Fibroblast of skin of left biceps (primary cell): Measurements from ENCODE around the gene KHDC3L.

Experiments used
- DNase-seq, 2 experiments: peaks; one replicate each; pipeline ENCODE4 v3.0.0-alpha.2; 2013; ENCODE audit warnings: low read depth in 2 of 2

KHDC3L gene, protein sequence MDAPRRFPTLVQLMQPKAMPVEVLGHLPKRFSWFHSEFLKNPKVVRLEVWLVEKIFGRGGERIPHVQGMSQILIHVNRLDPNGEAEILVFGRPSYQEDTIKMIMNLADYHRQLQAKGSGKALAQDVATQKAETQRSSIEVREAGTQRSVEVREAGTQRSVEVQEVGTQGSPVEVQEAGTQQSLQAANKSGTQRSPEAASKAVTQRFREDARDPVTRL

DNA sequence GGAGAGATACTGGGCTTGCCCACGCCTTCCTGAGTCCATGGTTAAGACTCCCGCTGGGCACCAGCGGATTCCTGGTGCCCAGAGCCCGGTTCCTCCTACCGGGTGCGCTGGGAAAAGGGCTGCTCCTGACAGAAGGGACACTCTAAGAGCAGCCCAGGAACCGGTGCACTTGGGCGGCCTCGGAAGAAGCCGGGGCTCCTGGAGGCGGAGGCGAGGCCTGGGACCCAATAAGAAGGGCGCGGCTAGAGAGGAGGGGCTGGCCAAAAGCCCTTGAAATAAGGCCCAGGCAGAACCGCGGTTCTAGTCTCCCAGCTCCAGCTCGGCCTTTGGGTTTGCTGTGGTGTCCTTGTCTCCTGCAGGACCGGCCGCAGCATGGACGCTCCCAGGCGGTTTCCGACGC is at the start of gene KHDC3L:
Gene KHDC3L (plus strand): TSS at position 301 of the 400 bp plus-strand sequence. CDS start 72 bp downstream, at position 373.
- no peak for DNase-seq

DNA sequence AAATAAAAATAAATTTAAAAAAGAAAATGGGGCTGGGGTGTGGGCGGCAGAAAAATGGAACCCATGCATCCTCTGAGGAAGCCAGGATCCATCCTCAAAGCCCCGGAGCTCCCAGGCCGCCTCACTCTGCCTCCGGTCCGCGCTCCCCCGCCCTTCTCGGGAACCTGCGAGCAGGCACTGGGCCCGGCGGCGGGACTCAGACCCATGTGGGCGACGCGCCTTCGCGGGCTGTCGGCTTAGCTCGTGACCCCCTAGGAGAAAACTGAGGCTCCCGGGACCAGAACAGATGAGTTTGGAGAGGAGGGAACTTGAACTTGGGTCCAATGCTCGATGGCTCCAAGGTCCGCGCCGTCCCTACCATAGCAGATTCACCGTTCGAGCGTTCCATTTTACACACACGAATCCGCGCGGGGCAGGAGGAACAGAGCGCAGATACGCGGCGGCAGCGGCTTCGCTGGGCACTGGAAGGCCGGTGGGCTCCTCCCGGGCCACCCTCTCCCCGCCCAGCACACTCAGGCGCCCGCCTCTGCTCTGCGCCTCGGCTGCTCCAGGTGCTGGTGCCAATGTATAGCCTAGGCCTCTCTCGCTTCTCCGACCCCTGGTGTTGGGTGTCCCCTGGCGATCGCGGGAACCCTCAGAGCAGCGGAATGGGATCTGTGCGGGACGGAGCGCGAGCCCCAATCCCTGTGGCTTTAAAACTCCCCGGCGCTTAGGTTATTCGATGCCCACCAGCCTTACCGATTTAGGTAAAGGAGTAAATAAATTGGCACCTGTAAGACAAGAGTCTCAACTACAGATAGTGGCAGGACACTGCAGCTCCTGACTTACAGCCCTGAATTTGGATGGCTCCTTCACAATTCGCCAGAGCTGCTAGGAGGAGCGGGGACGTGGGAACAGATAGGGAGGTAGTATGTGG is 47.6 kb upstream of the KHDC3L start:
- DNase-seq = no peak

DNA sequence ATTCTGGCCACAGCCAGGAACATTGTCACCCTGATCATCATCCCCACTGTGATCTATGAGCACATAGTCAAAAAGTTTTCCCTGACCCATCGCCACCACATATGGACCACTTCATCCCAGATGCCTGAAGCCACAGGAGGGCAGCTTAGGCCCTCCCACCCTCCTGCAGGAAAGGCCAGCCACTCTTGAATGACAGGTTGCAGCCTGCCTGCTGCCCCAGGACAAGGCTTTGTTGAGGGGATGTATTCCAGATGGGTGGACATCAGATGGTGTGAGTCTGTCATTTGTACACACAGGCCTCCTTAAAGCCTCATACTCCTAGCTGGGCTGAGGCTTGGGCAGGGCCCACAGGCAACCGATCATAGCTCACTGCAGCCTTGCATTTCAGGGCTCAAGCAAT is 39.1 kb upstream of the KHDC3L start:
- DNase-seq = no peak

DNA sequence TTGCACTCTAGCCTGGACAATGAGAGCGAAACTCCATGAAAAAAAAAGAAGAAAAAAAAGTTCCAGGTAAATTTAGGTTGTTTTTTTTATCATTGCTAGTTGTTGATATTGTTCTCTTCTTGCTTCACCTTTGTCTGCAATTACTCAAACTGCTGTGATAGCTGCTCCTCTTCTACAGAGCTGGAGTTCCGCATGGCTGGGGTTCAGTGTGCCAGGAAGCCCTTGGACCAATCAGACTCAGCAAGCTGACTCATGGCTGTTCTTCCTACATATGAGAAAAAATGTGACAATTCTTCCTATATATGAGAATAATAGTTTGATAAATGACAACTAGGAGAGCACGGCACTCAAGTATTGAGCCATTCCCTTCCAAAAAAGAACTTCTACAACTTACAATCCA is 36.8 kb upstream of the KHDC3L start:
- DNase-seq = no peak

DNA sequence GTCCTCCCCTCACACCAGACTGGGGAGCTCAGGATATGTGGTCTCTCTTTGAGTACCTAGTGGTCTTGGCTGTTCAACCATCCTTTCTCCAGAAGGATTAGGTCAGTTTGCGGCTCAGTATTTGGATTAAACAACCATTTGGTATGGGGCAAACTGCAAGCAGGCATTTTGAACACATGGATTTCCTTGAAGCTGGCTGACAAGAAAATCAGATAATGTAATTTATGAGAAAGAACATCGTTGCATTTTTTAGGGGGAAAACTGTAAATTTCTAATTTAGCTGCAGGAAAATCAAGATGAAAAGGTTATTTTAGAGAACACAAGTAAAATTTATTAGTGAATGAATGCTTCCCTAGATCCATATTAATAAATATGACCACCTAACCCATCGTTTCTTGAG is 33.7 kb upstream of the KHDC3L start:
- DNase-seq = no peak

DNA sequence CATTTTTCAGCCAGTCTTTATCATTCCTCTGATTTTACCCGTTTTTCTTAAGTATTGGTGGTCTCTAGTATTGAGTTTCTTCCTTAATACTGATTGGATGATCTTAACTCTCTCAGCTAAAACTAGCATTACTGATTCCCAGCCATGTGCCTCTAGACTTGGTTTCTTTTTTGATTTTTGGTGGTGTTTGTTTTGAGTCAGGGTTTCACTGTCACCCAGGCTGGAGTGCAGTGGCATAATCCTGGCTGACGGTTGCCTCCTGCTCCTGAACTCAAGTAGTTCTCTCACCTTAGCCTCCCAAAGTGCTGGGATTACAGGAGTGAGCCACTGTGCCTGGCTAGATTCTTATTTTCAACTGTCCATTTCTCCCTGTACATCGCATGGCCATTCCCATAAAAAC is 33.3 kb upstream of the KHDC3L start:
- DNase-seq = no peak

DNA sequence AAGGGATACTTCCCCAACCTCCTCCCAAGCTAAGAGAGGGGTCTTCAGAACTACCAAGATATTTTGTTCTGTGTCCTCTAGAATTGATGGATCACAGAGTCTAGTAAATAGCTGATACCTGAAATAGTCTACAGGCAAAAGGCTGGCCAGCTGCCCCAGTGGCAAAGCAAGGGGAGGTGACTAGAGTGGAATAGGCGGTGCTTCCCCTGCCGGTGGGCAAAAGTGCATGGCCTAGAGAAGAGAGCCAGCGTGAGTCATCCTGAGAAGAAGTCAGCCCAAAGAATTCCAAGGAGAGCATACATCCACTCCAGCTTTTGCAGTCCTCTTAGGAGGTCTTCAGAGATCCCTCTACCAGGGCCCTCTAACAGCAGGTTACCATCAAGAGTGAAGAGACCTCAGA is 23.1 kb upstream of the KHDC3L start:
- DNase-seq = no peak

DNA sequence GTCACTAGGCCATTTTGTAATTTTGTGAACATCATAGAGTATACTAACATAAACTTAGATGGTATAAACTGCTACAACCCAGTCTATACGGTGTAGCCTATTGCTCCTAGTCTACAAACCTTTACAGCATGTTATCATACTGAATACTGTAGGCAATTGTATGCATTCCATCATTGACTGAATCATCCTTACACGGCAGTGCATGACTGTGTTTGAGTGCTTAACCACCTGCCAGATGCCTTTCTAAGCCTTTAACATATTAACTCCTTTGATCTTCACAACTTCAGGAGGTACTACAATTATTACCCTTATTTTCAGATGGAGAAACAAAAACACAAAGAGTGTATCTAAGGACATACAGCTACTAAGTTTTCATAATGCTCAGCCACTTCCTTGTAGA is 22.4 kb upstream of the KHDC3L start:
- no peak for DNase-seq

DNA sequence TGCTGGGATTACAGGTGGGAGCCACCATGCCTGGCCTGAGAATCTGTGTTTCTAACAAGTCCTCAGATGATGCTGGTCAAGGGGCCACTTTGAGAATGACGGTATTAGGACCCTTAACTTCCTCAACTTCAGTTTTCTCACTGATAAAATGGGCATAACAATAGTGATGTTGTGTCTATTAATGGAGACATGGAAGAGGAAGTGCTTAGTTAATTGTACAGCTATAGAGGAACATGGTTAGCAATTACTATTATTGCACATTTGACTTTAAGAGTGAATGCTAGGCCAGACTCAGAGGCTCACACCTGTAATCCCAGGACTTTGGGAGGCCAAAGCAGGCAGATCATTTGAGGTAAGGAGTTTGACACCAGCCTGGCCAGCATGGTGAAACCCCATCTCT is 21.1 kb upstream of the KHDC3L start:
- DNase-seq = no peak

DNA sequence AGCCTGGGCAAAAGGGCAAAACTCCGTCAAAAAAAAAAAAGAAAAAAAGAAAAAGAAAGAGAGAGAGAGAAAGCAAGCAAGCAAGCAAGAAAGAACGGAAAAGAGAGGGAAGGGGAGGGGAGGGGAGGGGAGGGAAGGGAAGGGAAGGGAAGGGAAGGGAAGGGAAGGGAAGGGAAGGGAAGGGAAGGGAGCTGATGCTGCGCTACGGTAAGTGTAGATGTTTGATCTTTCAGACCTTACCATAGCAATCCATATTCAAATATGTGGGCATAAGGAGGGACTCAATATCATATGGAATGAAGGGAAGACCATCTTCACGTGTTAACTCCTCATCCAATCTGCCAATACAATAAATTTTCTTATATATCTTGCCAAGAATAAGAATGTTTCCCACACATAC is 20.3 kb upstream of the KHDC3L start:
- DNase-seq = no peak

DNA sequence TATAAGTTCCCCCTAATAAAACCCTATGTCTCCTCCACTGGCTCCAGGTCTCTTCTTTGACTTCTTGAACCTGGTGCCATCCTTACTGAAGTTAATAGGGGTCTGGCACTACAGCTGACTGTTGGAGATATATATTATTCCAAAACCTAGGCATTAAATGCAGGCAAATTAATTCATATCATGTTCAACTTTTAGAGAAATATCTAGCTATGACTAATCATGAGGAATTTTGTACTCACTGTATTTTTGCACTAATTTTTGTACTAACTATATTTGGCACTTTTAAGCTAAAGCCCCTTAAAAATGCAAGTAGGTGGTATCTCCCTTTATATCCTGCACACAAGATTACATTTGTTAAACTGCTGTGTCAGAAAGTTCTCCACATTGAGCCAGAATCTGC is 19.3 kb upstream of the KHDC3L start:
- no peak for DNase-seq

DNA sequence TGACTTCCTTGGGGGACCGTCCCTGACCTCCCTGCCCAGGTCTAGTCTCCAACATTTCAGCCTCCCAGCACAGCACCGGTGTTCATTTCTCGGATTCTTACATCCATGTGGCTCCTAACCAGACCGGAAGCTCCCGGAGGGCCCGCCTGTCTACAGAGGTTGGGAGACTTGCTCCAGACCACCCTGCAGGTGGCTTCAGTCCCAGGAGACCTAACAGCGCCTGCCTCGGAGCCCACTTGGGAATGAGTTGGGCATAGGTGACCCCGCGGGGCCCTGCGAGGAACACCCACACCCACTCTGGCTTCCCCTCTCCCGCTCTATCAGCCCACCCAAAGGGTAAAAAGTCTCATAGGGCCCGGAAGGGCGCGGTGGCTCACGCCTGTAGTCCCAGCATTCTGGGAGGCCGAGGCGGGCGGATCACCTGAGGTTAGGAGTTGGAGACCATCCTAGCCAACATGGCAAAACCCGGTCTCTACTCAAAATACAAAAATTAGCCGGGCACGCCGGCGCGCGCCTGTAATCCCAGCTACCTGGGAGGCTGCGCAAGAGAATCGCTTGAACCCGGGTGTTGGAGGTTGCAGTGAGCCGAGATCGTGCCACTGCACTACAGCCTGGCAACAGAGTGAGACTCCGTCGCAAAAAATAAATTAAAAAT is 13.8 kb upstream of the KHDC3L start:
- DNase-seq = no peak

DNA sequence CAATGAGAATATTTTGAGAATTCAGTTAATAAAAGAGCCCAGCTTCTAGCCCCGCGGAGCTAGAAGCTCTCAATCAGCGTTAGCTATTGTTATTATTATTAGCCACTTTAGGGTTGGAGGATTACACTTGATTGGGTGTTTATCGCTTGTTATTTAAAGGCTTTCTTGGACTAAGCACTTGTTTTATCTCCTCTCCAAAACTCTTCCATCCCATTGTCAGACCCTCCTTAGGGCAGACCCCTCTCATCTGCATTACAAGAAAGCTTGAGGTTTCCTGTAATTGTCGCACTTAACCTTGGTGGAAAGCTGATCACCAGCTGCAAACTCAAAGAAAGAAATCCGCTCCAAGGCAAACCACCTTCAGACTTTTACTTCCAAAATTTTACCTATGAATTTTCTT is 13.1 kb upstream of the KHDC3L start:
- no peak for DNase-seq

DNA sequence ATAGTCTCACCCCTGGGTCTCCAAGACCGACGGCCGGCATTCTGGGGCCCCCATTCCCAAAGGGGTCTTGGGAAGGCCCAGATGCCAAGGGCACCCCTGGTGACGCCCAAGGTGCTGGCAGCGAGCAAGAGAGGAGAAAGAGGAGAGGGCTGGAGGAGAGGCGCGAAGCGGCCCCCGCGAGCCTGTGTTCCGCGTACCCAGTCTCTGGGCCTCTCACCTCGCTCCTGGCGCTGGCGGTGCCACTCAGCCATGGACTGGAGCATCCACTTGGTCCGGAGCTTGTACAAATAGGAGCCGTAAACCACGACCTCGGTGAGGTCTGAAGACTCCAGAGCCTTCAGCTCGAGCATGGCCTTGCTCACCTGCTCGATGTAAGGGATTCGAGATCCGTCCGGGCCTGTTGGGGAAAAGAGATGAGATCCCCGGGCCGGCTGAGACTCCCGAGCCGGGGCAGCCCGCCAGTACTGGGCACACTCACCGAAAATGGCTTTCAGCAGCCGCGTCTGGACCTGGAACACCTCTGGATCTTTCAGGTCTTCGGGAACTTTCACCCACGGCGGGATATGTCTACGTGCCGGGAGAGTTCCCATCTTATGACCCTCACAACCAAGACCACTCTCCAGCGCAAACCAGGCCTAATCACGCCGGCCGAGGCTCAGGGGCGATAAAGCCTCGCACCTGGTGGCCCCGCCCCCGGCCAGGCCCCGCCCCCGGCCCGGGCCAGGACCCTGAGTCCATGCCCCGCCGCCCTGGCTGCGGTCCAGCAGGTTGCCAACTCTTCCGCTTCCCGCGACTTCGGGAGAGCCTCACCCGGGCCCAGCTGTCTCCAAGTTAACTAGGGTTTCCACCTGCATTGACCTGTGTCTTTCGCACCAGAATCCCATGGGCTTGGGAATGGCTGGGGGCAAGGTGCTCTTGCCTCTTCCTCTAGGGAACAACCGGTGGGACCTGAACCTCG is 8.5 kb upstream of the KHDC3L start, which contains the start of gene DPPA5:
Gene DPPA5 (minus strand): TSS at position 641 of the 958 bp plus-strand sequence. CDS start 51 bp downstream, at position 590.
- DNase-seq = no peak

DNA sequence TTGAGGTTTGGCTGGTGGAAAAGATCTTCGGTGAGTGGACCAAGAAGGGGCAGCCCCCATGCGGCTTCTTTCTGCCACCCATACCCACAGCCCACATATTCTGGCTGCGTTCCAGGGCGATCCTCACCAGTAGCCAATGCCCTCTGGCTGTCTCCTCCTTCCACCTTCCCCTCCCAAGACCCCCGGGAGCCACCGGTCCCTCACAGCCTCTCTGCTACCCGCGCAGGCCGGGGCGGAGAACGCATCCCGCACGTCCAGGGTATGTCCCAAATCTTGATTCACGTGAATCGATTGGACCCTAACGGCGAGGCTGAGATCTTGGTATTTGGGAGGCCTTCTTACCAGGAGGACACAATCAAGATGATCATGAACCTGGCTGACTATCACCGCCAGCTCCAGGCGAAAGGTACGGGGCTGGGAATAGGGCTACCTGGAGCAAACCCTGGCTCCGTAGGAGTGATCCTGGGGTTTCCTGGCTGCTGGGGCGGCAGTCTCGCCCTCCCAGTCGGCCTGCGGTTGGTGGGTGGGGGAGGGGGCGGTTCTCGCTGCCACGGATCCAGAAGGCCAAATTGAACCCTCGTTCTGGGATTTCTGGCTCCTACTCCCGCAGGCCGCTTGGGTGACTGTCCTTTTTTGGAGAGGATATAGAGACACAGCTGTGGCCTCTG is 545 bp downstream of the KHDC3L start:
- no peak for DNase-seq

DNA sequence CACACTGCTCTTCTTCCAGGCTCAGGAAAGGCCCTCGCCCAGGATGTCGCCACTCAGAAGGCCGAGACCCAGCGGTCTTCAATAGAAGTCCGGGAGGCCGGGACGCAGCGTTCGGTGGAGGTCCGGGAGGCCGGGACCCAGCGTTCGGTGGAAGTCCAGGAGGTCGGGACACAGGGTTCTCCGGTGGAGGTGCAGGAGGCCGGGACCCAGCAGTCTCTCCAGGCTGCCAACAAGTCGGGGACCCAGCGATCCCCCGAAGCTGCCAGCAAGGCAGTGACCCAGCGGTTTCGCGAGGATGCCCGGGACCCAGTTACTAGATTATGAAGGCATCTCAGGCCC is 1.0 kb downstream of the KHDC3L start:
- no peak for DNase-seq

DNA sequence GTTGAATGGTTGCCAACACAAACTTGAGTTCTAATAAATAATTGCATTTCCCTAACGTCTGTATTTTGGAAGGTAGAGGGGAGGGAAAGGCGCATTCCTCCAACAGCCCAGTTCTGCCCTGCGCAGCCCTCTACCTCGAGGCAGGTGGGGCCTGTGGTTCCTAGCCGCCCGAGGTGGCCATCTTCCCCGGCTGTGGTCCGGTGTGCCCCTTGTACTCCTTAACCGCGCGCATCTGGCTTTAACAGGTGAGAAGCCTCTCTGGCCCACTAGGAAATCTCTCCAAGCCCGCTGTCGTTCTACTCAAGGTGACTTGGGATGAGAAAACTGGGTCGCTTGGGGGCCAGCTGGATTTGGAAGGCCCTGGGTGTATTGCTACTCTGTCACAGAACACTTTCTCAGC is 1.7 kb downstream of the KHDC3L start:
- DNase-seq = no peak

DNA sequence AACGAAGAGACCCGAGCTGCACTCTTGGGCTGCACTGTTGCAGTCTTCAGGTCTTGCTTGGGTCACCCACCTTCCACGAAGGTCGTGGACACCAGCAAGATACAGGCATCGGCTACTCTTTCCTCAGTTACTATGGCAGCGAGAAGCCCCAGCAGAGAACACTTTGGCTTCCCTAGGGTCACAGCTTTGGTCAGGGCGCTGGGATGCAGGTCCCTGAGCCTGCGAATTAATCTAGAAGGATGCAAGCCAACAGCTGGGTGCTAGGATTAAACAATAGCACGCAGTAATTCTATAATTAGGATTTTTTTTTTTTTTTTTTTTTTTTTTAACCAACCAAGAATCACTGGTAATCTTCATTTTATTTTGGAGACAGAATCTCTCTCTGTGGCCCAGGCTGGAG is 2.1 kb downstream of the KHDC3L start:
- DNase-seq = no peak

DNA sequence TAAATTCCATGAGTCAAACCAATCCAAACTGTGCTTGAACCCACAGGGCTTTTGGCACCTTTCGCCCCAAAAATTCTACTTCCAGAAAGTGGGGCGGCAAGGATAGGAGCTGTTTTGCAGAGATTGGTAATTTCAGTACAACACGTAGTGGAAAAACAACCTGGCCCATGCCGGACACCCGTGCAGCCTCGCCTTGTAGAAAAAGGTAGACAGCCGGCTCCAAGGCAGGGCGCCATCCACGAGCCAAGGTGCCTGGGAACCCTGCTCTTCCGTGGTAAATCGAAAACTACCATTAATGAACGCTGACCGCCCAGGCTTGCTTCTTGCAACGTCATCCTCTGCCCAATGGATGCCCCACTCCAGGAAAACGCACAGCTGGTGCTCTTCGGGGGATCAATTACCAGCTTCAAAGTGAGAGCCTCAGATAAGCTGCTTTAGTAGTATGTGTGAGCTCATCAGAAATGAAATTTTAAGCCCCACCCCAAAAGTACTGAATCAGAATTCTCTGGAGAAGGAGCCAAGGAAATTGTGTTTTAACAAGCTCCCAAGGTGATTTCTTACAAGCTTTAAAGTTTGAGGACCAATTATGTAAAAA is 5.4 kb downstream of the KHDC3L start:
- no peak for DNase-seq

DNA sequence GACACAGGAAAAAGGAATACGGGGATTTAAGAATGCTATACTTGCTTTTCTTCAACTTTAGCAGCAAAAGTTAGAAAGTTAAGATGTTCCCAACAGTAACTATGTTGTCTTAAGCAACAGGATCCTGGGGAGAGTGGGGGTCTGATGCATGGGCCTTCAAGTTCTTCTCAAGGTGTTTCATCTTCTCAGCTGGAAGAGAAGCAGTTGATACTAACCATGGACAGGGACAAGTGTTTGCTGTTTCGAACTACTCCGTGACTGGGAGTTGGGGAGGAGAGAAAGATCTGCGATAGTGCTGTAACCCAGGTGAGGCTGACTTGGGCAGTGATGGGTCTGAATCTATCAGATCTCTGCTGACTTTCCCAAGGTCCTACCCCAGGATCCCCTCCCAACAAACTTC is 6.2 kb downstream of the KHDC3L start:
- no peak for DNase-seq

DNA sequence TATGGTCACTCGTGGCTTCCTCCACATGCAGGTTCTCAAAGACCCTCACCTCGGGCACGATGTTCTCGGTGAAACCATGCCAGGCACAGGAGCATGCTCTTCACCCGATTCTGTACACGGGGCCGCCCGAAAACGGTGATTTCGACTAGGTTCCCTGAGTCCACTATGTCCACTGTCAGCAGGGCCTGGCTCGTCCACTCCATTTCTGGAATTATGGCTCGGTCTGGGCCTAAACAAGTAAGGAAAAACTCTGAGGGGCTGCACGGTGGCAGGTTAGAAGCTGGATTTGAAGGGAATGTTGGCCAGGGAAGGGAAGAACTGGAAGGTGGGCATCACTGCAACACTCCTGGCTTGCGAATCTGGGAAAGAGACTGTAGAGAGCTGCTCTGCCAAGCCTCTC is 6.7 kb downstream of the KHDC3L start:
- no peak for DNase-seq
